NCI-H146 (cell line): ENCODE results near the gene CCN5.

Experiments
- DNase-seq: peaks from one replicate; lab custom pipeline; 2025; lab: John Stamatoyannopoulos, UW

The CCN5 gene

DNA sequence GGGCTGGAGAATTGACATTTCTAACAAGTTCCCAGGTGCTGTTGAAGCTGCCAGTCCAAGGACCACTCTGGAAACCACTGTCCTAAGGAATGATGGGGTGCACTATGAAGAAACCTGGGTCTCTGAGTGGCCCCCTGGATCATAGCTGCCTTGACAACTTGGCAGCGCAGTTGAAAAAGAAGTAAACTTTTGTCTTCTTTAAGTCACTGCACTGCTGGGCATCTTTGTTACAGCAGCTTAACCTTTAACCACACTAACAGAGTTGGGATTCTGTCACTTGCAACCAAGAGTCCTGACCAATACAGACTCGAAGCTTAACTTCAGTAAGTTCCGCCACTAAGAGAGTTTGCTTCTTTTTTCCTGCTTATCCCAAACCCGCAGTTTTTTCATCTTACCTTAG lies 21.9 kb downstream of the CCN5 start:
- no peak for DNase-seq

DNA sequence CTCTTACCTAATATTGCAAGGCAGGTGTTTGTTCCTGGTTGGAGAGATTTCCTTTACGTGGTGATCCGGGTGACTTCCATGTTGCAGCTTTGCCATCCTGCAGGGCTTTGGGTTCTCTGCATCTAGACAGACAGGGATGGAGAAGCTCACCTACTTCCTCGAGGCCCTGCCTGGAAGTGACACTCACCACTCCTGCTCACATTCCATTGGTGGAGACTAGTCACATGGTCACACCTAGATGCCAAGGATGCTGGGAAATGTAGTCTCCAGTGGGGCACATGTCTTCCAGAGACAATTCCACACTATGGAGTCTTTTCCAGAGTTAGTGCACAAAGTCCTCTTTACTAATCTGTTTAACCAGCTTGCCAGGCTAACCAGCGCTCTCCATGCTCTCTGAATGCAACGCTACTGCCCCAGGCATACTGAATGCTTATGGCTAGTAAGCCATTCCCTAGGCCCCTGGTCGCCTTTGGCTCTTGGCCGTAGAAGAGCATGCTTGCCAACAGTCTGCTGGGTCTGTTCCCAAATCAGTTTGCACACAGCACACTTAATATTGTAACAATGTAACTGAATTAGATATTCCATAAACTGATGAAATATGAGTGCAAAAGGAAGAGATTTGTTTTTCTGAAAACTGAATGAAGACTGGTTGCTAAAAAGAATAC lies 23.8 kb downstream of the CCN5 start:
- DNase-seq = peak; percentile 57

DNA sequence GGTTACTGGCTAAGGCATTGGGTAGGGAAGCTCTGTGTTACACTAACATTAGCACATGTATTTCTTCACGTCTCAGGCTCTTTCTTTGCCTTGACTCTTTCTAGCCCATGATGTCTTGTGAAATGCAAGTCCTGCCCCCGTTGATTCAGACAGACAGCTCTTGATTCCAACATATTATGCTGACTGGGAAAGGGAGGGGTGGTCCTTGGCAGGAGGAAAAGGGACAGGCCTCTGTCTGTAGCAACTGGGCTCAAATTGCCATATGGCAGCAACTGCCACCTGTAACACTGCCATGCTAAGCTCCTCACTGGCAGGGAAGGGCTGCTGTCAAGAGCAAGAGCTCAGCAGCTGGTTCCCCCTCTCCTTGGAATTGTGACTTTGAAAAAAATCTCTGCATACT lies 24.8 kb downstream of the CCN5 start:
- DNase-seq = no peak

DNA sequence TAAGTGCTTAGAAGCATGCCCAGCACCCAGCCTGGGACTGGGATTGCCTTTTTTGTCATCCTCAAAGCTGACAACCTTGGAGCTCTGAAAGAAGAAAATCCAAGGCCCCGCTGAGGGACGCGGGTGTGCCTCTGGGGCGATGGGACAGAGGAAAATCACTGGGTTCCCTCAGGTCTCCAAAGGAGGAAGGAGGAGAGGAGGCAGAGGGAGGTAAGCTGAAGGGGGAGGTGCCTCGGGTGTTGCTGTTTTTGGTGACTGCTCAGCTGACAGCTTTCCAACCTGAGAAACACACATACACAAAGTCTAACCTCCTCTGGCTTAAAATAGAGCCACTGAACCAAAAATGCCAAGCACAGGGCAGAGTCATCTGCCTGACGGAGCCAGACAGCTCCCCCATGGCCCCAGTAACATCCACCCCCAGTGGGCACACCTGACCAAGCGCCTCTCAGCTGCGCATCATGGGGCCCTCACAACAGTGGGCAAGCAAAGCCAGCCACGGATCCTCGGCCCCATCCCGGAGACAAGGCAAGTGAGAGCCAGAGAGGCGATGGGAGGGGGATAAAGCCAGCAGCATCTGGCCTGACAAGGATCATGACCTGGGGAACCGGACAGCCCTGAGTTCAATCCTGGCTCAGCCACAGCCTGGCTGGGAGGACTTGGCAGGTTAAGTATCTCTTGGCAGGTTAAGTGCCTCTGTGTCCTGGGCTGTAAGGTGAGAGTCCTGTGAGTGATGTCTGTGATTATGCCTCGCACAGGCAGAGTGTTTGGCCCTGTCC lies 27.3 kb downstream of the CCN5 start:
- no peak for DNase-seq

DNA sequence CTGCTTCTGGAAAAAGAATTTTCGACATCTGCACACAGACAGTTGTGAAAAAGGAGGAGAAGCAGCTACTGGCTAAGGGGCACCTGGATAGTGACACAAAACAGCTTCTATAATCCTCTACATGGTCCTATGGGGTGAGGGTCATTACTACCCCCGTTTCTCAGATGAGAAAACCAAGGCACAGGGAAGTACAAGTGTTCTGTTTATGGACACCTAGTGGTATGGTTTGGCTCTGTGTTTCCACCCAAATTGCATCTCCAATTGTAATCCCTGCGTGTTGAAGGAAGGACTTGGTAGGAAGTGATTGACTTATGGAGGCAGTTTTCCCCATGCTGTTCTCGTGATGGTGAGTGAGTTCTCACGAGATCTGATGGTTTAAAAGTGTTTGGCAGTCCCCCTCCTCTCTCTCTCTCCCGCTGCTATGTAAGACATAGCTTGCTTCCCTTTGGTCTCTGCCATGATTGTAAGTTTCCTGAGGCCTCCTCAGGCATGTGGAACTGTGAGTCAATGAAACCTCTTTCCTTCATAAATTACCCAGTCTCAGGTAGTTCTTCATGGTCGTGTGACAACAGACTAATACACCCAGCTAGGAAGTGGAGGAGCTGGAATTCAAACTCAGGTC lies 28.0 kb downstream of the CCN5 start:
- no peak for DNase-seq

DNA sequence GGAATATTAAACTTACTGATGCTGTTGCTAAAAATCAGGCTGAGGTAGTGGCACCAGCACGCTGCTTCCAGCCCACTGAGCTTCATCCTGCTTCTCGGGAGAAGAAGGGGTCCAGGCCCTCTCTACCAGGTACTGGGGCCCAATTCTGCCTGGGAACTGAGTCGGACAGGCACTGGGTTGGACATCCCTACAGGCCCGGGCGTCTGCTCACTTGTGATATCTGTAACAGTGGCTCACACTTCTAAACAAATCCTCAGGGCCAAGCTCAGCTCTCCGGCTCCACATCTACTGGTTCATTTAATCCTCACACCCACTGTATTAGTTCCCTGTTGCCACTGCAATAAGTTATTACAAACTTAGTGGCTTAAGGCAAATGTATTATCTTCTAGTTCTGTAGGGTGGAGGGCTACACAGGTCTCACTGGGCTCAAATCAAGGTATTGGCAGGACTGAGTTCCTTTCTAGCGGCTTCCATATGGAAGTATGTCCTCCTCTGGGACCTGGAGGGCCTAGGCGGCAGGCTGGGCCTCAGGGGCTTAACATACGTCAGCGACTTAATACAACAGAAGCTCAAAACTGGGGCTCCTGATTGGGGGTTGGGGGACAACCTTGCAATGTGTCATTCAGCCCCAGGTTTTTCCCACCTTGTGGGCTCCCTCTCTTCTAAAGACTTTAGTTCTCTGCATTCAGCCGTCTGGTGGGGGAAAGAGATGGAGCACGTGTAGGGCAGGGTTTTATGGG lies 28.9 kb downstream of the CCN5 start:
- DNase-seq = no peak

DNA sequence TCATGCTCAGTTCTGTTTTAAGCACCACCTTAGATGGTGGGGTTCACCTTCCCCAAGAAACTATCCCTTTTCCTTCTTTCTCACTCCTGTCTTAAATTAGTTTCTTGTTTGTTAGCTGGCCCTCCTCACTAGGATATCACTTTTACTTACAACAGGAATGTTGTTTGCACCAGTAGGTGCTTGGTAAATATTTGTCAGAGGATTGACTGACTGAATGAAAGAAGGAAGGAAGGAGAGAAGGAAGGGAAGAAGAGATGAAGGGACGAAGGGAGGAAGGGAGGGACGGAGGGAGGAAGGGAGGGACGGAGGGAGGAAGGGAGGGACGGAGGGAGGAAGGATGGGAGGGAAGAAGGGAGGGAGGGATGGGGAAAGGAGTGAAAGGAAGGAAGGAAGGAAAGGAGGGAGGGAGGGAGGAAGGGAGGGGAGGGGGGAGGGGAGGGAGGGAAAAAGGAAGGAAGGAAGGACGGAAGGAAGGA lies 30.0 kb downstream of the CCN5 start:
- DNase-seq = no peak

DNA sequence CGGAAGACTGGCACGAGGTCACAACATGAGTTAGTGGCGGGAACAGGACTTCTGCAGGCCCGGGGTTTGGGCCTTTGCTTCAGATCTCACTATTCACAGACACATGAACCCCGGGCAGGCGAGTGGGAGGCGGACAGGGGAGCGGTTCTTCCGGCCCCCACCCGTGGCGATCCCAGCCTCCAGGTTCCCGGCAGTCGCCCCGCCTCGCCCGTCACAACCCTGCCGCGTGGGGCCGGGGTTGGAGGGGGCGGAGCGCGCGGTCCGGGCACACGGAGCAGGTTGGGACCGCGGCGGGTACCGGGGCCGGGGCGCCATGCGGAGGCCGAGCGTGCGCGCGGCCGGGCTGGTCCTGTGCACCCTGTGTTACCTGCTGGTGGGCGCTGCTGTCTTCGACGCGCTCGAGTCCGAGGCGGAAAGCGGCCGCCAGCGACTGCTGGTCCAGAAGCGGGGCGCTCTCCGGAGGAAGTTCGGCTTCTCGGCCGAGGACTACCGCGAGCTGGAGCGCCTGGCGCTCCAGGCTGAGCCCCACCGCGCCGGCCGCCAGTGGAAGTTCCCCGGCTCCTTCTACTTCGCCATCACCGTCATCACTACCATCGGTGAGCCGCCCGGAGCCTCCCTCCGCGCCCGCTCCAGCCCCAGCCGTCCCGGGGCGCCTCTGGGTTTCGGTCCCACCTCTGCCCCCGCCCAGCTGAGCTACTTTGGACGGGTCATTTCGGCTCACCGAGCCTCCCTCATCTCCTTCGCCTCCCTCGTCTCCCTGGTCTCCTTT lies 30.6 kb downstream of the CCN5 start, which contains the start of gene KCNK15:
Gene KCNK15, plus strand, starts transcription at position 268 of the 769 bp plus-strand sequence. Its CDS starts 46 bp downstream, at position 314.
- DNase-seq = peak; percentile 40

DNA sequence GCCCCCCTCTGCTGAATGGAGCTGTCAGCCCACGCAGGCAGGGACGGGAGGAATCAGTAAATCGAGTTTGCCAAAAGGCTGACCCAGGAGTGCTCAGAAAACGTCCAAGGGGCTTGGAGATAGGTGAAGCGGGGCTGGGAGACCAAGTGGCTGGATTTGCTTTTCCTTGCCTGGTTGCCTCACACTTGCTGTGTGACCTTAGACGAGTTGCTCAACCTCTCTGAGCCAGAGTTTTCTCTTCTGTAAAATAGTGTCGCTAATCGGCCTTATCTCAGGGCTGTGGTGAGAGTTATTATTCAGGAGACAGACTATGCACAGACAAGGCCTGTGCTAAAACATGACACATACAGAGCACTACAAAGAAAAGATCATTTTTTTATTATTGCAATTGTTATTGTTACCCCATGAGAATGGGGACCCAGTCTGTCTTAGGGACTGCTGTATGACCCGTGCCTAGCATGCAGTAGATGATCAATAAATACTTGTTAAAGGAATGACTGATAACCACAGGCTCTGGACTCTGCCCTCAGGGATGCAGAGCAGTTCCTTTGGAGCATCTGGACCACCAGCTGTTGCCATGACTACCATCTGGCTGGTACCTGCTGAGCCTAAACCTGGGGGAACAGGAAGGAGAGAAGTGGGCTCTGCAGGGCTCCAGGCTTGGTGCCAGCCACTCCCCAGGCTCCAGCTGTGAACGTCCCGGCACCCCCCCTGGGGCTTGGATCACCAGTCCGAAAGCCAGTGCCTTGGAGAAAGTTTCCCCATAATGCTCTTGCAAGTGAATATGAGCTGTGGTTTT lies 31.4 kb downstream of the CCN5 start:
- DNase-seq = peak; percentile 94

DNA sequence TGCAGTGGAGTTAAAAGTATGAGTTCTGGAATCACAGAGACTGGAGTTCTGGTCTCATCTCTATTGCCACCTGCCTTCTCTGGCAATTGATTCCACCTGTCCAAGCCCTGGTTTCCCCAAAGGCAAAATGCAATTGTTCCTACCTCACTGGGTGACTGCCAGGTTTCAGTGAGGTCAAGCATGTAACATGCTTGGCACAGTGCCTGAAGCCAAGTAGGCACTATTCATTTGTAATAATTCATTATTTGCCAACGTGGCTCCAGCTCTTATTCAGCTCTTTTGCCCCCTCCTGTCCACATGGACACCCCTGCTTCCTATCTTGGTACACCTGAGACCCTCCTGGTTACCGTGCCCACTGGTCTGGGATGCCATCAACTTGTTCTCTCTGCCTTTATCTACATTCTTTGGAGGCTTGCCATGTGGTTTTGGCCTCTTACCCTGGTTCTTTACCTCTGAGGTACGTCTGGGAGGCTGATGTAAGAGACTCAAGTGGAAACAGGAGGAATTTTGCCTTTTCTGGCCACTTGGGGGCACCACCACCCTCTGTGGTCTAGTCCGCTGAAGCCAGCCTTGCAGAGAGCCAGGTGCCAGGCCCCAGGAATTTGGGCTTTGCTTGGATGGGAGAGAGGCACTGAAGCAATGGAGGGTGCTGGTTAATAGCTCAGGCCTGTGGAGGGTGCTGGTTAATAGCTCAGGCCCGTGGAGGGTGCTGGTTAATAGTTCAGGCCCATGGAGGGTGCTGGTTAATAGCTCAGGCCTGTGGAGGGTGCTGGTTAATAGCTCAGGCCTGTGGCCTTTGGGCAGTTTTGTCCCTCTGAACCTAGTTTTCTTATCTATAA lies 32.2 kb downstream of the CCN5 start:
- peak; percentile 90 for DNase-seq

DNA sequence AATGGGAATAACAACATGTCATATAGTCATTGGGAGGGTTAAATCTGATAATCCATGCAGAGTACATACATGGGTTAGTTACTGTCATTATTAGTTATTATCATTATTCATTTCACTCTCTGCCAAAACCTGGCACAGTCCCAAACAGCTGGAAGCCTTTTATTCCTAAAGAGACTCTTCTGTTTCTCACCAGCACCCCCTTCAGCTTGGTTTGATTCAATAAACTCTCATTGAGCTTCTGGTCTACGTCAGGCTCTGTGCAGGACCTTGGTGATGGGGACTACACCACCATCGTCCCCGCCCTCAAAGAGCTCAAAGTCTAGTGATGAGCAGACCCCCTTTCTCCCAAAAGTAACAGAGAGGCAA lies 32.8 kb downstream of the CCN5 start:
- peak; percentile 52 for DNase-seq

DNA sequence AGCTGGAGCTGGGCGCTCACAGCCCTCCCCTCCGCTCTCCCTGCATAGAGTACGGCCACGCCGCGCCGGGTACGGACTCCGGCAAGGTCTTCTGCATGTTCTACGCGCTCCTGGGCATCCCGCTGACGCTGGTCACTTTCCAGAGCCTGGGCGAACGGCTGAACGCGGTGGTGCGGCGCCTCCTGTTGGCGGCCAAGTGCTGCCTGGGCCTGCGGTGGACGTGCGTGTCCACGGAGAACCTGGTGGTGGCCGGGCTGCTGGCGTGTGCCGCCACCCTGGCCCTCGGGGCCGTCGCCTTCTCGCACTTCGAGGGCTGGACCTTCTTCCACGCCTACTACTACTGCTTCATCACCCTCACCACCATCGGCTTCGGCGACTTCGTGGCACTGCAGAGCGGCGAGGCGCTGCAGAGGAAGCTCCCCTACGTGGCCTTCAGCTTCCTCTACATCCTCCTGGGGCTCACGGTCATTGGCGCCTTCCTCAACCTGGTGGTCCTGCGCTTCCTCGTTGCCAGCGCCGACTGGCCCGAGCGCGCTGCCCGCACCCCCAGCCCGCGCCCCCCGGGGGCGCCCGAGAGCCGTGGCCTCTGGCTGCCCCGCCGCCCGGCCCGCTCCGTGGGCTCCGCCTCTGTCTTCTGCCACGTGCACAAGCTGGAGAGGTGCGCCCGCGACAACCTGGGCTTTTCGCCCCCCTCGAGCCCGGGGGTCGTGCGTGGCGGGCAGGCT lies 35.1 kb downstream of the CCN5 start:
- DNase-seq = no peak

DNA sequence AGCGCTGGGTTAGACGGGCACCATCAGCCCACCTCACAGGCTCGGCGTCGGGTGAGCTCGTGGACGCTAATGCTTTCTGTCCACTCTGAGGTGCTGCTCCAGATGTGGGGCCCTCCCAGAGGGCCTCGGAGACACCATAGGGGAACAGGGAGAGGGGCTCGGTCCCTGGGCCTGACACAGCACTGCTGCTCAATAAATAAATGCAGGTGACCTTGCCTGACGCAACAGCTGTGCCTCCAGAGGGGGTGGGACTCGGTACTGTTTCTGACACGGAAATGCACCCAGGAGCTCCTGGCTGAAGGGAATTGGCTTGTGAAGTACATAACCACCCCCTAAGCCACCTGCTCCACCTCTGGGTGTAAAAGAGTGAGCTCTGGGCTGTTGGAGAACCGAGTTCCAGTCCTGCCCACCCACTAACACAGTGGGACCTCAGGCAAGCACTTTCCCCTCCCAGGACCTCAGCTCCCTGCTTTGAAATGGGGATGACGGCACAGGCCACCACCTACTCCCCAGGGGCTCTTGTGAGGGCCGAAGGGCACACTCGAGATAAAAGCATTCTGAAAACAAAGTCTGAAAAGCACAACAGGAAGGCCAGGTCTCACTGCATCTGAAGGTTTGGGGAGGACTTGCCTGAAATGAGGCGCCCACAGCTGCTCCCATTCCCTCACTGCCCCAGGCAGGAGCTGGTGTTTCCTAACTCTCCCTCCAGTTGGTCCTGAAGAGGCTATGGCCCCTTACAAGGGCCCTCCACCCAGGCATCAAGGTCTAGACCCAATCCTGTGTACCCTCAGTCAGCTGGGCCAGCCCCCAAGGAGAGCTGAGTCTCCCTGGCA lies 37.1 kb downstream of the CCN5 start:
- DNase-seq = peak; percentile 11

DNA sequence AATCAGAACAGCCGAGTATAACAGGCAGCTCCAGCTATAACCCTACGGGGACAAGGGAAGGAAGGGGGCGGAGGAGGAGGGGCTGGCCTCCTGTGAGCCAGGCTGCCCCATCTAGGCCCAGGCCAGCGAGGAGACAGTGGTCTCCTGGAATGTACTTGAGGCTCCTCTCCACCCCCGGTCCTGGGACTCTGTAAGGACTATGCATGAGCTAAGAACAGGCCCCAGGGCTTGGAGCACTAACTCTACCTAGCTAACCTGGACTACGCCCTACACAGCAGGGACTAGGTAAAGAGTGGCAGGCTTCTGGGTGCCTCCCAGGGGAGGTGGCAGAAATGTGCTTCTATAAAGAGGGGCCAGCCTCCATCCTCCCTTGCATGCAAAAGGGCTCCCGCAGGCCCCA lies 39.4 kb downstream of the CCN5 start:
- DNase-seq = no peak

DNA sequence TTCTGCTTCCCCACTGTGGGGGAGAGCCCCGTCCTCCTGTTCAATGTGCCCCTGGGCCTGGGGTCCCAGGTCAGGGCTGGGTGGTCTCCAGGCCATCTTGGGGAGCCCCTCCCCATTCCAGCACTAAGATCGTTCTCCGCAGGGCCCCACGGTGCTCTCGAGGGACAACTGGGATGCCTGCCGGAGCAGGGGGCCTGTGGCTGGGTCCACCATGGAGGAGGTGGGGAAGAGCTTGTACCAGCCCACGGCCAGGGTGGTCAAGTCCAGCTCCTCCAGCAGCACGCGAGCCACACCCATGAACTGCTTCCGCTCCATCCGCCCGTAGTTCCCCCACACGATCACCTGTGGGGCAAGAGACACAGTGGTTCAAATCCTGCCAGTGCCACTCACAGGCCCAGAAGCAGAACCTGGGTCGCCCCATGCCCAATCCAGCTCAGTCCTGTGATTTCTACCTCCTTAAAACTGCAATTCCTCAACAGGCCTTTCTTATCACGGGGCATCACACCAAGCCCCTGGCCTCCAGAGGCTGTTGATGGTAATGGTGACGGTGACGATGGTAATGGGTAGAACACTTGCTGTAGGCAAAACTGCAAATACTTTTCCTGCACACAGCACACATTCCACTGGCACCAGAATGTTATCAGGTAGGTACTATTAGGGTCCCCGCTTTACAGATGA lies 41.0 kb downstream of the CCN5 start:
- DNase-seq = no peak

DNA sequence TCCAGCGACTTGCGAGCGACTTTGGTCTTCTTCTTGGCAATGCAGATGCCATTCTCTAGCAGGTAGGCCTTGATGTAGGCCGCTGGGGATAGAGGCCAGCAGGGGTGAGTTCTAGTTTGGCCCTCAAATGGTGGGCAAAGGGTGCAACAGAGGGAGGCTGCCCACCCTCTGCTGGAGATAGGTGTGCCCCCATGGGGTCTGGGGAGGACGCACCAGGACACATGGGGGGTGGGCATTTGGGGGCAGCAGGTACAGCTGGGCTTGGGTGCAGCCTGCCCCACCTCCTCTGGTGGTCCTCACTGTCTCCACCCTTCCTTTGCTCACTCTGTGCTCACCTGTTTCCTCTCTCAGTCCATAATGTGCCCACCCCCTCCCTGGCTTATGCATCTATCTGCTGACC lies 41.8 kb downstream of the CCN5 start:
- no peak for DNase-seq

DNA sequence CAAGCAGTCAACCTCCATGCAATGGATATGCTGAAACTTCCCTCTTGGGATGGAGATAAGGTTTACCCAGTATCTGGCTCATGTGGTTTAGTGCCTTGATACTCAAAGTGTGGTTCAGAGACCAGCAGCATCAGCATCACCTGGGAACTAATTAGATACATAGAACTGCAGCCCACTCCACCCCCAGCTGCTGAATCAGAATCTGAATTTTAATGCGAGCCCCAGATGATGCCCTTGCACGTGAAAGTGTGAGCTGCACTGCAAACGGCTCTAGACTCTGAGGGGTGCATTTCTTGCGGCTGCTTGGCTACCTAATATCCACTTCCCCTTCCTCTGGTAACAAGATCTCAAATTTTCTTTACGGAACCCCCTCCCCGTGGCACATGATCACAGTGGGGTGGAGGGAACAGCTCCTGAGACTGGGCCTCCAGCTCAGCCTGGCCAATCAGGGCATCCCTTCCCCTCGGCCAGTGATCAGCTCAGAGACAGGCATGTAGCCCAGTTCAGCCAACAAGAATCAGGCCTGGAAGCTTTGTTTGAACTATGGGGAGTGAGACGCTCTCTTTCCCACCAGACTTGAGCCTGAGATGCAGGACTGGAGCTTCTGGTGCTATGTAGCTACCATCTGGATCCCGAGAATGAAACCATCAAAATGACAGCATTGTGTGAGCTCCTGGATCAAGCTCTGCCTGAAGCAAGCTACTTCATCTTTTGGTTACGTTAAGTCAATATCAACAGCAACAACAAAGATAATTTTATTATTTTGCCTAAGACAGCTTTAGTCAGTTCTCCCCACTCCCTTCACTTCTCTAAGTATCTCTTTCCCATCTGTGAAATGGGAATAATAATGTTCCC lies 43.3 kb downstream of the CCN5 start:
- DNase-seq = no peak
